ENCODE data around the gene CNTNAP1.

The CNTNAP1 gene

DNA sequence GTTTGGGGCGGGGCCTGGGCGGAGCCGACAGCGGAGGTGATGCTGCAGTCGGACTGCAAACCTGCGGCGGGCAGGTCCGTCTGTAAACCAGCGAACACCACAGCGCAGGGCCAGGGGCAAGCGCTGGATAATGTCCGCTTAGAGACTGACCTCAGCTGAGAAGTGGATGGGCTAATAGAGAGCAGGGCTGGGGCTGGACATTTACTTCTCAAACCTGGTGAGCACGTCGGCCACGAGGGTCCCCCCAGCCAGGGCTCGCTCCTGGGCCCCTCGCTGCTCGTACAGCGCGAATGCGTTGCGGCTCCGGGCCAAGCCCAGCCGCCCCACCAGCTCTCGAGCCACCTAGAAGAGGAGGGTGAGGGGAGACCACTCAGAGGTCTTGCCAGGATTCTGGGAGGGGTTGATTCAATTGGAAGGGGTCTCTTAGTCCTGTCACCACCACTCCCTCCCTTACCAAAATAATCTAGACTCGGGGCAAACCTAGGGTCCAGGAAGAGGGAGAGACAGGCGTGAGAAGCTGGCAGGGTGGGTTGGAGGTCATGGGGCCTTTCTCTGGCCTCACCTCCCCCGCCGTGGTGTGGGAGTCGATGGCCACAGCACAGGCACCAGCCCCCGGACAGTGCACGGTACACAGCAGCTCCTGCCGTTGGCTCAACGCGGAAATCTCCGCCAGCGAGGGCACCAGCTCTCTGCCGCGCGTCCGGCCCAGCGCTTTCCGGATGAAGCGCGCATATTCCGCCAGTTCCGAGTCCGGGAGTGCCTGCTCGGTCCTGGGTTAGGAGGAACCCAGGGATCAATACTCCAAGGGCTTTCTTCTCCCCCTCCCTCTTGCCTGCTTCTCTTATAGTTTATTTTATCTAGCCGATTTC is 11.3 kb upstream of the CNTNAP1 start:
- no peak for DNase-seq

DNA sequence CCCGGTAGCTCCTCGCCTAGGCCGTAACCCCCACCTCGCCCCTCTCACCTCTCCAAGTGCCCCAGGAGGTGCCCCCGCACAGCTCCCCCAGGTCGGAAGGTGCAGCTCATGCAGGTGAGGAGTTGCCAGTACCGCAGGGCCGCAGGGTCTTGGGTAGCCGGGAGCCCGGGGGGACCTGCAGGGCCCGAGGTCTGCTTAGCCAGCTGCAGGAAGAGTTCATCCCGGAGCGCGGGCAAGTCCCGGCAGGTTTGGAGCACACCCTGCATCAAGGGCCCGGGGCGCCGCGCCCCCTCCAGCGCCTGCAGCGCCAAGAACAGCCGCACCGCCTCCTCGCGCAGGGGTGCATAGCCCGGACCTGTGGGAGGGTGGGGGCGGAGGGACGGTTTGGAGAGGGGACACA is 10.3 kb upstream of the CNTNAP1 start:
- DNase-seq: no peak

DNA sequence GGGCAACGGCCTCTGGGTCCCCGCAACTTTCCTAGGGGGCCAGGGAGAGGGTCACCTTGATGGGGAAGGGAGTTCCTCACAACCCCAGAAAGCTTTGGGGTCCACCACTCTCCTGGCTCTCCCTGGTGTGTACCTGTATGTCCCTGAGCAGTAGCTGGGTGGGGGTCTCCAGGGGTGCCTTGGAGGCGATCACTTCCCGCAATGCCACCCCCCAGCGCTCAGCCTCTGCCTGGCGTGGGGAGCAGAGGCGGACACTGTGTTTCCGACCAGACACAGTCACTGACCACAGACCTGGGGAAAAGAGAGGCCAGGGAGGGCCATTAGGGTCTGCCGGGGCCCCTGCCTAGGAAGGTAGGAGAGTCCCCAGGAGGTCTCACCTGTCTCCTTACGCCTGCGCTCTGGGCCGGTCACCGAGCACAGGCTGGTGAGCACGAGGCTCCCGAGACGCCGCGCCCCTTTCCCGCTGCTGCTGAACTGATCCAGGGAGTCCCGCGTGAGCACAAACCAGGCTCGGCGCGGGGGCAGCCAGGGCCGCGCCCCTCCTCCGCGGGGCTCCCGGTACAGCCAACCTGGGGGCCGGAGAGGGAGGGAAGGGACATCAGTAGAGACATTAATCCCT is 9.0 kb upstream of the CNTNAP1 start:
- DNase-seq: no peak

DNA sequence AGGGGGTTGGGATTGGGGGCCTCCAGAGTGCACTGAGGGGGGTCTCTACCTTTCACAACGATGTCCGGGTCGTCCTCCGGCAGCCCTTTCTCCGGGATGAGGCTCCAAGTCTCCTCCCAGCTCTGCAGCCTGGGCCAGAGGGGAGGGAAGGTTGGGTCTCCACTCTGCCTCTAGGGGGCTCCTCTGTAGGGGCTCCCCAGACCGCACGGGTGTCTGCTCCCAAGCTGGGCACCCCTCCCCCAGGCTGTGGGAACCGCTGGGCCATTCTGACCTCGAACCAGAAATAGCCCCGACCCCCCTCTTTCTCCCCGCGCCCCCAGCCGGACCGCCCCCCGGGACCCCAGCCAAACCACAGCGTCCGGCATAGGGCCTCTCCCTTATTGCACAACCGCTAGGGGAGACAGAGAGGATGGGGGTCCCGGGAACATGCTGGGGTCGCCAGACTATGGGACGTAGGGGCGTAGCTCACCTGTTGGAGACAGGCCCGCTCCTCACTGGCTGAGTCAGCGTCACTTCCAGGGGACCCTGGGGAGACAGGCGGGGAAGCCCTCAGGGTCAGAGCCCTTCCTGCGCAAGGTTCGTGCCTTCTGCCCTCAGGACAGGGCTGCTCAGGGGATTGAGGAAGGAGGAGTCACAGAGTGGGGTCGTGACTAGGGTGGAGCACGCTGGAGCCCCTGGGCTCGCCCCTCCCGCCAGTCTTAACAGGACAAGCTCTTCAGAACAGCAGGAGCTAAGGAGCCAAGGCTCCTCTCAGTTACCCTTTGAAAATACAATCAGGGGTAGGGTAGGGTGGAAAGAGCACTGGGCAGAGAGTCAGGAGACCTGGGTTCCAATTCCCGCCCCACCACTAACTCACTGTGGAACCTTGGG is 8.2 kb upstream of the CNTNAP1 start:
- no peak for DNase-seq

DNA sequence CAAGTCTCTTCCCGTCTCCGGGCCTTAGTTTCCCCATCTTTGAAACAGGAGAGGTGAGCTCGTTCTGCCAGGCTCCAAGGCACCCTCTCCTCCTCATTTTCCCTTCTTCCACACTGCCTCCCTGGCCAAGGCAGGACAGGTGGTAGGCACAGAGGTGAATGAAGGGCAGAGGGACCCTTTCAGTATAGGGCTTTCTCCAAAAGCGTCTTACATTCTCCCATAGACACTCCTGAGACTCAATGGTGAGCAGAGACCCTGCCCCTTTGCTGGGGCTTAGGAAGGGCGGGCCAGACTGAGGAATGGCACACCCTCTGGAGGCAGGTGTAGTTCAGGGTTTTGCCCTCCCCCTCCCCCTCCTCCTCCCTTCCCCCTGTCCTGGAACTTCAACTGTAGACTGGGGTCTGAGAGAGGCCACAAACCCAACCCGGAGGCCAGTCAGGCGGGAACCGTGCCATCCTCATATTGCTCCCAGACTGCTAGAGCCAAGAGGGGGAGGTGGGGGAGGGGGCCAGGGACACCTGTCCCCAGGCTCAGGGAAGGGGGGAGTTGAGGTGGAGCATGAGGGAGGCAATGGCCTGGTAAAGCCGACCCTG is 7.5 kb upstream of the CNTNAP1 start:
- no peak for DNase-seq

DNA sequence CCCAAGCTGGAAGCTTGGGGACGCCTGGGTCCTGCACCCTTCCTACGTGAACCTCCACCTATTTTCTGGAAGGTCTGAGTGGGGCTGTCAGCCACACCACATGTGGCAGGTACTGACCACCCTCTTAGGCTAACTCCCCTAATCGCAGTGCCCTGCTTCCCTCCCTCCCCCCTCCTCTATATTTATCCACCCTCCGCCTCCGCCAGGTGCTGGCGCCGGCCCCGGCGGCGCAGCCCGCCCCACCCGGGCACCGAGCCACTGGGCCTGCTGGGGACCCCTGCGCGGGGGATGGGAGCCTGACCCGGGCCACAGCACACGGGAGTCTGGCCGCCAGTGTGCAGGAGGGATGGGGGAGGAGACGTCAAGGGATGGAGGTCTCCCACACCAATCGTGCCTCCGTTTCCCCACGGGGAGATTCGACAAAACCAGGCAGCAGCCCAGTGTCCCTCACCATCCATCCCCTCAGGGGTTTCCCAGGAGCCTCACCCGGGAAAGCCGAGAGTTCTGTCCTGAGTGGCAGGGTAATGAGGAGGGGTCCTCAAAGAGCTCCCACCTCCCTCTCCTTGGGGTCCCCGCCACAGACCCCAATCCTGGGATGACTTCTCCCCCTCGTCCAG is 6.9 kb upstream of the CNTNAP1 start:
- no peak for DNase-seq

DNA sequence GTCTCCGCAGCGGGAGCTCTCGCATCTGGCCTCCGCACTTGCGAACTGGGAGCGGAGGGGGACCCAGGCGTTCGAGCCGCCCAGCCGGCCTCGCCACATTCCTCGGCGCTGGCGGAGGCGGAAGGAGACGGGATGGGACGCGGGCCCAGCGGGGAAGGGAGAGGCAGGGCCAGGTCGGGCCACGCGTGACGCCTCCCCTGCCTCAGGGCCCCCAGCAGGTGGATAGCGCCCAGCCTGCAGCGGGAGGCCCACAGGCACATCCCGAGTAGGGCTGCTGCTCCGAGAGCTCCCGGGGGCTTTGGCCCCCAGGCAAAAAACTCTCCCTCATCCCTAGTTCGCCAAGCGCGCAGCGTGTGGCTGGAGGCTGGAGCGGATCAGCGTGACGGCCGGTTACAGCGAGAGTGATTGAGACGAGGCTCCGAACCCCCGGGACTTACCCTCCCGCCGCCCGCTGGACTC is 6.3 kb upstream of the CNTNAP1 start:
- DNase-seq: no peak

DNA sequence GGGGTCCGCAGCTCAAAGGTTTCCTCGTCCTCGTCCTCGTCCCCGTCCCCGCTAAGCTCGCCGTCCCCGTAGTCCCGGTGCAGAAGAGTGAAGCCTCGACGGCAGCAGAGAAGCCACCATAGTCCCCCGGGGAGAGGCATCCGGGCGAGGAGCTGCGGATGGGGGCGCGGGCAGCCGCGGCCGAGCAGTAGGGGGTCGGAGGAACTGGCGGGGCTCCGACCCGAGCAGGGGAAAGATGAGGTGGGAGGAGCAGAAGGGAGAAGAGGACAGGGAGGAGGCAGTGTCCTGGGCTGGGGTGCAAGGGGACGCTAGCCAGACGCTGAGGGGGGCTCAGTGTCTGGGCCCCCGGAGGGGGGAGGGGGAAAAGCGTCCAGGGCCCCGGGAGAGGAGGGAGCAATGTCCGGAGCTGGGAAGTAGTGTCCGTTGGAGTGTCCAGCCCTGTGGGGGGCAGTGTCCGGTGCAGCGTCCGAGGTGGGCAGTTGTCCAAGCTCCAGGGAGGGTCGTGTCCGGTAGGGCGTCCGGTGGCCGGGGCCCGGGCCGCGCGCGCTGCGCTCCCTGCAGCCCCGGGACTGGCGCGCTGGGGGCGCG is 5.8 kb upstream of the CNTNAP1 start, which contains the start of gene PLEKHH3:
PLEKHH3 (minus strand) TSS at position 571 of the 588 bp plus-strand sequence; CDS start at position 140, 431 bp downstream.
- no peak for DNase-seq

DNA sequence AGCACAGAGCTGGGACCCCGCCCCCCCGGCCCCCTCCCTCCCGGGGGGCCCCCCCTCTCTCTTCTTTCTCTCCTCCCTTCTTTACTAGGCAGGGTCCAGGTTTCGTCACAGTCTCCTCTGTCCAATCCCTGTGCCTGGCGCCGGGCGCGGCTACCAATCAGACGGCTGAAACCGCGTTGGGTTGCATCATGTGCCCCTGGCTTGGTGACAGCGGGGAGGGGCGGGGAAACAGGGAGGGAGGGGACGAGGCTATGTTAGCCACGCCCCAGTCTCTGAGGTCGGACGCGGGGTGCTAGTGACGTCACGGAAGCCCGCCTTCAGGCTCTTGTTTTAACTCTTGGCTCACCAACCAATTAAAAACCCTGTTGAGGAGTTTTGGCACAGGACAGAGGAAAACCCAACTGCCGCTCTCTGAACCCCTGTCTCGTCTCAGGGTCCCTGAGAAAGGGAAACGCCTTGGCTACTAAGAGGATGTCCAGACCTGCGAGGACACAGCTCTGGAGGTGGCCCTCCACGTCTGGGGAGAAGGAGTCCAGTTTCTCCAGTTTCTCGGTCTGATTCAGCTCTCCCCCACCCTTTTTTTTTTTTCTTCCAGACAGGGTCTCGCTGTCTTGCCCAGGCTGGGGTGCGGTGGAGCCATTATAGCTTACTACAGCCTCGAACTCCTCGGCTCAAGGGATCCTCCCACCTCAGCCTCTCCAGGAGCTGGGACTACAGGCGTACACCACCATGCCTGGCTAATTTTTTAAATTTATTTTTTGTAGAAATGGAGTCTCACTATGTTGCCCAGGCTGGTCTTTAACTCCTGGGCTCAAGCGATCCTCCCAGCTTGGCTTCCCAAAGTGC is 5.1 kb upstream of the CNTNAP1 start:
- DNase-seq: peak; percentile 98 to 99

DNA sequence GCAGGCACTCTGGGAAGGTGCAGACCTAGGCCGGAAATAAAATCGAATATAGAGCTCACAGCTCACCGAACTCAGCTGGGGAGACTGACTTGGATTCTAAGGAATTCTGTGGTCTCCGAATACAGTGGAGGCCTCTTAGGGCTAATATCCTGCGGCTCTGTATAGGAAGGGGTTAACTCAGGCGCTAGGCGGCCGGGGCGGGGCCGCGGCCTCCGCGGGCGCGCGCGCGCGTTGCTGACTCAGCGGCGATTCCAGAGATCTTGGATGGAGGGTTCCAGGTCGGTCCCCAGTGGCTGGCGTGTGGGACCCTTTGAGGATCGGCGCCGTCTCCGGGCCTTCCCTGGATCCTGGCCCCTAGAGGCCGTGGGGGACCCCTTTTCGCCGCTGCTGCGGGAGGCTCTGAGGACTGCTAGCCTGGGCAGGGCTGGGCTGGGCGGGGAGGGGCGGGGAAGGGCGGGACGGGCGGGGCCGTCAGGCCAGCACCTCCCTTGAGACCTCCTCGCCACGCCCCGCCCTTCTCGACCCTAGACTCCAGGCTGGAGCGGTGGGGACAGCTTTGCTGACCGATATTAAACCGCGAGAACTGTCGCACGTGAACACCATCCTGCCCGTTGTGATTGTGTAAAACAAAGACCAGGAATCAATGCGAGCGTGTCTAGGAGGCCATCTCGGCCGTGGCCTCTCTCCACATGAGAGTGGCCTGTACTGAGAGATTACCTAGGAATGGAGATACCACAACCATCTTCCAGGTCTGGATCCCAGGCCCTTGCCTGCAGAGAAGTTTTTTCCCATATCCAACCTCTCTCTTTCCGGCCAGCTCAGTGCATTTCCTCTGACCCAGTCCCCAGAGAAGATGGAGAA is 4.2 kb upstream of the CNTNAP1 start:
- peak; percentile 80 to 85 for DNase-seq

DNA sequence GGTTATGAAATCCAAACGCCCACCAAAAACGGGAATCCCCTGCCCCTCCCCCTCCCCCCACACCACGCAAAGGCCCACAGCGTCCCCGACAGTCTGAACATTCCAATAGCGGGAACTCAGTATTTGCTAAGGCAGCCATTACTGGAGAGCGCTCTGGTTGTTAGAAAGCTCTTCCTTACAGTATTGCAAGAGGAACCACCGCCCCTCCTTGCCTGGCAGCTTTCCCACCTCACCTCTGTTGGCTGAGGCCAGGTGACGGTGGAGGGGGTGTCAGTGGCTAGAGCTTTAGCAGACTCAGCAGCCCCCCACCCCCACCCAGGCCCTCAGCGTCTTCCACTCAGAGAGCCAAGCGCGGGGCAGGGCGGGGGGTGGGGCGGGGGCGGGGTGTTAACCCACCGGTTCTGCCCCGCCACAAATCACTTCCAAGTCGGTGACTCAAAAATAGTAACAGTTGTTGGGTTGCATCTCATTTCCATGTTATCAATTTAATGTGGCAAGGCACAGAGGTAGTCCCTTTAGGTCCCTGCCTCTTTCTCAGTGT is 3.3 kb upstream of the CNTNAP1 start:
- peak; percentile 42 to 51 for DNase-seq

DNA sequence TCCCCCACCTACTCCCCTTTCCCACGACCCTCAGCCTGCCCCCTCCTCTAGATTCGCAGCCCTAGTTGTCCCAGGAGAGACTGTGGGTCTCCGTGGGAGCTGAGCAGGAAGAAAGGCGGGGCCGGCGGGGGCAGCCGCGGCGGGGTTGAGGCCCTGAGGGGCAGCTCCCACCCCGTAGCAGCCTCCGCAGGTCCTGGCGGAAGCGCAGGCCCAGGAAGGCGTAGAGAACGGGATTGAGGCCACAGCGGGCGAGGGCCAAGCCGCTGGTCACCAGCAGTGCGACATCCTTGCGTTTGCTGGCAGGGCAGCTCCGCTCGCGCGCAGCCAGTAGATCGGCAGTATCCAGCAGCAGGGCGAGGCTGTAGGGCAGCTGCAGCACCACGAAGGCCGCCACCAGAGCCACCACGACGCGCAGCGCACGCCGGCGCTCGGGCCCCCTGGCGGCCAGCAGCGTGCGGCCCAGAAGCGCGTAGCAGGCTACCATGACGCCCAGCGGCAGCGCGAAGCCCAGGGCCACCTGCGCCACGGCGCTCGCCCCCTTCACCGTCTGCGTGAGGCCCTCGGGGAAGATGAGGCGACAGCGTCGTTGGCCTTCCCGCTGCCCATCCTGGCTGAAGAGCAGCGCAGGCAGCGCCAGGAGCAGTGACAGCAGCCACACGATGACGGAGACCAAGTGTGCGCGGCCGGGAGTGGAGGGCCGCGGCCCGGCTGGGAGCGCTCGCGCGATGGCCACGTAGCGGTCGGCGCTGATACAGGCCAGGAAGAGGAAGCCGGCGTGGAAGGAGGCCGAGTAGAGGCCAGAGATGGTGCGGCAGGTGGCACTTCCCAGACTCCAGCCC is 2.6 kb upstream of the CNTNAP1 start:
- DNase-seq: peak; percentile 70 to 78

DNA sequence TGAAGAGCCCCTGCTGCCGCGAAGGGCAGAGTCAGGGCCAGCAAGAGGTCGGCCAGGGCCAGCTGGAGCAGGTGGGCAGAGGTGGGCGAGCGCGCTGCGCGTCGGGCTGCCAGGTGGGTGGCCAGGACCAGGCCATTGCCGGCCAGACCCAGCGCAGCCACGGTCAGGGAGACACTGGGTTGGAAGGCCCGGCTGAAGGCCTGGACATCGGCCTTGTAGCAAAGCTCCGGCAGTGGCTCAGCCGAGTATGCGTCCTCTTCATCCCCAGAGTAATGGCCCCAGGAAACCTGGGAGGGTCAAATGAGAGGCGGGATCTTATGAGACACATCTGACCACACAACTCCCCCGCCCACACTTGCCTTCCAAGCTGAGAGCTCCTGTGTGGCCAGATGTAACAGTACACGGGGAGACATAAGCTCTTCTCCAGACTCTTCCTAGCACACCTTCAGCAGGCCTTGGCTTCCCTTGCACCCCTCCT is 2.0 kb upstream of the CNTNAP1 start:
- no peak for DNase-seq

DNA sequence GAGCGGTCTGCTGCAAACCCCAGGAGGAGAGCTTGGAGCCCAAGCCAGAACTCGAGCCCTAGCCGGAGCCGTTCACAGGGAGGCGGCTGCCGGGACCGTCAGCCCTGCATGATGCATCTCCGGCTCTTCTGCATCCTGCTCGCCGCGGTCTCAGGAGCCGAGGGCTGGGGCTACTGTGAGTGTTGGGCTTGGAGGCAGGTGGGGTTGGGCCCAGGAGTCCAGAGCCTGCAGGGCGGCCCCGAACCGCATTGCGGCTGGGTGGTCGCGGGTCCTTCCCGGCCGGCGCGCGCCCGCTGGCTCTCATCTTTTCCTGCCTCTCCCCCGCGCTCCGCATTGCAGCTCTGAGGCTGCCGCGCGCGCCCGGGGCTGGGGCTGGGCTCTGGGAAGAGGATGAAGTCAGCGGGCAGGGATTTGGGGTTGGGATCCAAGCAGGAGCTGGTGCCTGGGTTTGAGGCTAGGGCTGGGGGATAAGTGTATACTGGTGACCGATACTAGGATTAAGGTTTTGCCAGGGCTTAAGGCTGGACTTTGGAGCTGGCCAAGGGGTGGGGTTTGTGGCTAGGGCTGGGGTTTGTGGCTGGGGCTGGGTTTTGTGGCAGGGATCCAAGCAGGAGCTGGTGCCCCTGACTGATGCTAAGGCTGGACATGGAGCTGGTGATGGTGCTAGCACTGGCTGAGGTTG is 532 bp downstream of the CNTNAP1 start:
- peak in 1 of 2 donors; percentile 51 for DNase-seq

DNA sequence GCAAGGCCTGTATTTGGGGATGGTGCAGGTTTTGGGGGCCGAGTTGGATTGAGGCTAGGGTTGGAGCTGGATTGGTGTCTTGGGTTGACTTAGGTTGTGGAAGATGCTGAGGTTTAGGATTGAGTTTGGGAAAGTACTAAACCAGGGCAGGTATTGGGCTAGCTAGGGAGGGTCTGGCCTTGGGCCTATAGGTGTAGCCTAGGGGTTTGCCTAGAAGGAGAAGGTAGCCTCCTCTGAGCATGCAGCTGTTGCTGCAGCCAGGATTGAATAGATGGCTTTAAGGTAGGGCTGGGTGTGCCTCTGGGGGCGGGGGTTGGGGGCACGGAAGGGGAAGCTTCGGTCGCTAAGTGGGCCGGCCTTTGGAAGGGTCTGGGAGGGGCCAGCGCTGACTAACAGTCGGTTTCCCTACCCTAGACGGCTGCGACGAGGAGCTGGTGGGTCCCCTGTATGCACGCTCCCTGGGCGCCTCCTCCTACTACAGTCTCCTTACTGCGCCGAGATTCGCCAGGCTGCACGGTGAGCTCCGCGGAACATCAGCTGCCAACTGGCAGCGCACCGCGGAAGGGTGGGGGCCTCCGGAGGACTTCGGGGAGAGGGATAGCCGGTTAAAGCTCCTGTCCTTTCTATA is 1.2 kb downstream of the CNTNAP1 start:
- DNase-seq: no peak

DNA sequence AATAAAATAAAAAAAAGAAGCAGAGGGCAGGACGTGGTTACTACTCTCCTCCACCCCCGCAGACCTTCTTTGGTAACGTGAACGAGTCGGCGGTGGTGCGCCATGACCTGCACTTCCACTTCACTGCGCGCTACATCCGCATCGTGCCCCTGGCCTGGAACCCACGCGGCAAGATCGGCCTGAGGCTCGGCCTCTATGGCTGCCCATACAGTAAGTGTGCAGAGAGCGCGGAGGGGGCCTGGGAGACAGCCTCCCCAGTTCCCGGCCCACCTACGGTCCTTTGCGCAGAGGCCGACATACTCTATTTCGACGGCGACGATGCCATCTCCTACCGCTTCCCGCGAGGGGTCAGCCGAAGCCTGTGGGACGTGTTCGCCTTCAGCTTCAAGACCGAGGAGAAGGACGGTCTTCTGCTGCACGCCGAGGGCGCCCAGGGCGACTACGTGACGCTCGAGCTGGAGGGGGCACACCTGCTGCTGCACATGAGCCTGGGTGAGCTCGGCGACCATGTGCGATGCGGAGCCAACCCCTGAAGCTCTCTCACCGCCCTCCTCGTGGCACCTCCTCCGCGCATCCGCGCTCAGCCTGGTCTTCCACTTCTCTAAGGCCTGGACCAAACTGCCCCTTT is 2.7 kb downstream of the CNTNAP1 start:
- no peak for DNase-seq

DNA sequence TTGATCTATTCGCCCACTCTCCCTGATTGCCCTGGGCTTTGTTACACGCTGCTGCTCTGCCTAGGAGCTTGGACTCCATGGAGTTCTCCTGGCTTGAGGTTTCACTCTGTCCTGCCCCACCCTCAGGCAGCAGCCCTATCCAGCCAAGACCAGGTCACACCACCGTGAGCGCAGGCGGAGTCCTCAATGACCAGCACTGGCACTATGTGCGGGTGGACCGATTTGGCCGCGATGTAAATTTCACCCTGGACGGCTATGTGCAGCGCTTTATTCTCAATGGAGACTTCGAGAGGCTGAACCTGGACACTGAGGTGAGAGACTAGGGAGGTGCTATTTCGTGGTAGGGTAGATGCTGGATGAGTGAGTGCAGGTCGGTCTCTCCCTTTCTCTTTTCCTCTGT is 3.5 kb downstream of the CNTNAP1 start:
- no peak for DNase-seq

All from stimulated activated CD4-positive, alpha-beta T cell treated with anti-CD3 and anti-CD28 coated beads, Interleukin-2, amount 100 ng/mL, for 24 hours (primary cell).